ENCODE measurements around the gene ADGRA1.

ADGRA1 gene

DNA sequence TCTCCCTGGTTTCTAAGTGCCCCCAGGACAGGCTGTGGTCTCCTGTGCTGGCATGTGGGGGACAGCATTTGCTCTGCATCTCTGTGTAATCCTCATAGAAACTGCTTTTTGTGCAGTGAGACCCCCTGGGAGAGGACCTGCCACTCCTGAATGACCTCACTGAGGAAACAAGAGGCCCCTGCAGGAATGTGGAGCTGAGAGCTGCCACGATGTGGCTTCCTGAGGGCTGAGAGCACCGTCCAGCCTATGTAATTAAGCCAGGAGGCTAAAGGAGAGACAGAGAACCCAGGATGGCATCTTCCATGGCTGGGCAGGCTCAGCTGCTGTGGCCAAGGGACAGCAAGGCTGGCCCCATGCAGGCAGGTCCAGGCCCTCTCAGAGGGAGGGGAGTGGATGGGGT is 32.3 kb upstream of the ADGRA1 start:
- H3K4me3 ChIP-seq (ENCODE audit: control insufficient read depth, low read depth, low read length) = no peak overlapping the region
- no peak for TF ChIP-seq CTCF (conservative IDR thresholded peaks at IDR 0.05; ENCODE audit: control insufficient read depth, insufficient read depth, low read depth, low read length)
- no peak for DNase-seq (ENCODE audit: low read depth)

- no peak overlapping the region for H3K4me3 ChIP-seq (ENCODE audit: control insufficient read depth, low read depth, low read length)
- TF ChIP-seq CTCF (conservative IDR thresholded peaks at IDR 0.05; ENCODE audit: control insufficient read depth, insufficient read depth, low read depth, low read length) = no peak
- no peak for DNase-seq (ENCODE audit: low read depth)
Observed at GRCh38 chr10:133056001-133056400, 31.7 kb upstream of the ADGRA1 start.

- no peak for TF ChIP-seq CTCF (conservative IDR thresholded peaks at IDR 0.05; ENCODE audit: control insufficient read depth, insufficient read depth, low read depth, low read length)
- DNase-seq (ENCODE audit: low read depth) = no peak
- no peak overlapping the region for H3K4me3 ChIP-seq (ENCODE audit: control insufficient read depth, low read depth, low read length)
Observed at GRCh38 chr10:133056651-133057178, 31.0 kb upstream of the ADGRA1 start.

DNA sequence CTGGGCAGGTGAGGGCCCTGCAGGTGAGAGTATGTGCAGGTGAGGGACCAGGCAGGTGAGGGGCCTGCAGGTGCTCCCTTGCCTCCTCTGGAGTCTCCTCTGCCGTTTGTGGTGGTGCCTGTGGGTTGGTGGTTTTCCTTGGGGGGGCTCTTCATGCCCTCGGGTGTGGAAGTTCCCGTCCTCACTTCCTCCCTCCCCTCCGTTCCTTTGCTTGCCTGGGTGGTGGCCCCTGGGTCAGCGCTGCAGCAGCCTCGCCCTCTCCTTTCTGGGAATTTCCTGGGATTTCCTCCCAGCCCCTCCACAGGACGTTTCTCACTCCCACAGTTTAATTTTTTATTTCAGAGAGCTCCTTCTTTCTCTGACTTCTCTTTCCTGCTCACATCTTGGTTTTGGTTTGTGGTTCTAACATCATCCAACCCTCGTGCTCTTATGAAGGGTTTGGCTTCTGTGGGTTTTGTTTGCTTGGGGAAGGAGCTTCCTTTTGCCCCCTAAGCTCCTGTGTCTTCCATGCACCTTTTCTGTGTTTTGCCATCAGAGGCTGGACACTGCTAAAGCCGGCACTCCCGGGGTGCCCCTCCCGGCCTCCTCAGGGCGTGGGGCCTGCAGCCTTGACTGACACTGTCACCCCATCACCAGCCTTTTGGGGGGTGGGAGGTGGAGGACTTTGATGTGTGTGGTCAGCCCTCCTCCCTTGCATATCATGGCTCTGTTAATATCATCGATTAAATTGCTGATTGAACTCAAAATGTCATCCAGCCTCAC is 29.2 kb upstream of the ADGRA1 start:
- TF ChIP-seq CTCF (conservative IDR thresholded peaks at IDR 0.05; ENCODE audit: control insufficient read depth, insufficient read depth, low read depth, low read length) = no peak
- DNase-seq (ENCODE audit: low read depth) = no peak
- H3K4me3 ChIP-seq (ENCODE audit: control insufficient read depth, low read depth, low read length) = no peak overlapping the region

- DNase-seq (ENCODE audit: low read depth) = no peak
- TF ChIP-seq CTCF (conservative IDR thresholded peaks at IDR 0.05; ENCODE audit: control insufficient read depth, insufficient read depth, low read depth, low read length) = no peak
- no peak overlapping the region for H3K4me3 ChIP-seq (ENCODE audit: control insufficient read depth, low read depth, low read length)
Observed at GRCh38 chr10:133059093-133059470, 28.6 kb upstream of the ADGRA1 start.

- no peak for TF ChIP-seq CTCF (conservative IDR thresholded peaks at IDR 0.05; ENCODE audit: control insufficient read depth, insufficient read depth, low read depth, low read length)
- H3K4me3 ChIP-seq (ENCODE audit: control insufficient read depth, low read depth, low read length) = no peak overlapping the region
- no peak for DNase-seq (ENCODE audit: low read depth)
Observed at GRCh38 chr10:133059571-133059970, 28.2 kb upstream of the ADGRA1 start.
